ENCODE results near the gene TRUB1.

The TRUB1 gene

DNA sequence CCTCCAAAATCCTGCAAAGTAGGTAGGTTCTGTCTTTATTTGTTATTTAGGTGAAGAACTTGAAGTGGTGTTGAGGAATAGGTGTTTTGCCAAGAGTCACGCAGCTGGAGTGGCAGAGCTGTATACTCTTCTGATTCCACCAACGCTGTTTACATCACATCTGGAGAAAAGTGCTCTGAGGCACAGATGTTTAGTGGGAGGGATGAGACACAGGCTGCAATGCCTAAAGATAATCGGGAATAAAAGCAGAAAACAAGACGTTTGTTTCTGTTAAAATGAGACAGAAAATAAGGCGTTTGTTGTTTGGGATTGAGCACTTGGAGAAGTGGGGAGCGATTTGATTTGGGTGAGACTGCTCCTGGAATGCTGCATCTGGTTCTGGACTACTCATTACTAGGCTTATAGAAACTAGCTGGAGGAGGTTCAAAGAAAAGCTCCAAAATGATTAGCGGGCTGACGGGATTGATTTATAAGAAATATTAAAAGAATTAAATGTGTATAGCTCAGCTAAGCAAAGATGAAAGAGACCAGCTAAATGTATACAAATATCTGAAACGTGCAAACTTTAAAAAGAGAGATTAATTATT lies 54.3 kb downstream of the TRUB1 start:
- no peaks in the 10 kb centered on the region for H4K20me1 ChIP-seq (ENCODE audit: insufficient read depth, low read length)
- H3K4me1 ChIP-seq (ENCODE audit: insufficient read depth, low read length) = no peaks in the 10 kb centered on the region
- no peak overlapping the region for H2AFZ ChIP-seq (ENCODE audit: low read depth, low read length)
- no peak overlapping the region for H3K4me3 ChIP-seq (ENCODE audit: low read depth in 1 of 2, low read length in 2 of 2)
- no peaks in the 10 kb centered on the region; the same call in 1 of the 2 replicates for H3K36me3 ChIP-seq (ENCODE audit: insufficient read depth, low read length)
- no peak for ATAC-seq (ENCODE audit: insufficient read depth, low read depth)
- H3K4me2 ChIP-seq (ENCODE audit: insufficient read depth, low read length) = no peak overlapping the region
- no peak overlapping the region for H3K9ac ChIP-seq (ENCODE audit: low read depth, low read length)
- TF ChIP-seq, protein P1, sequence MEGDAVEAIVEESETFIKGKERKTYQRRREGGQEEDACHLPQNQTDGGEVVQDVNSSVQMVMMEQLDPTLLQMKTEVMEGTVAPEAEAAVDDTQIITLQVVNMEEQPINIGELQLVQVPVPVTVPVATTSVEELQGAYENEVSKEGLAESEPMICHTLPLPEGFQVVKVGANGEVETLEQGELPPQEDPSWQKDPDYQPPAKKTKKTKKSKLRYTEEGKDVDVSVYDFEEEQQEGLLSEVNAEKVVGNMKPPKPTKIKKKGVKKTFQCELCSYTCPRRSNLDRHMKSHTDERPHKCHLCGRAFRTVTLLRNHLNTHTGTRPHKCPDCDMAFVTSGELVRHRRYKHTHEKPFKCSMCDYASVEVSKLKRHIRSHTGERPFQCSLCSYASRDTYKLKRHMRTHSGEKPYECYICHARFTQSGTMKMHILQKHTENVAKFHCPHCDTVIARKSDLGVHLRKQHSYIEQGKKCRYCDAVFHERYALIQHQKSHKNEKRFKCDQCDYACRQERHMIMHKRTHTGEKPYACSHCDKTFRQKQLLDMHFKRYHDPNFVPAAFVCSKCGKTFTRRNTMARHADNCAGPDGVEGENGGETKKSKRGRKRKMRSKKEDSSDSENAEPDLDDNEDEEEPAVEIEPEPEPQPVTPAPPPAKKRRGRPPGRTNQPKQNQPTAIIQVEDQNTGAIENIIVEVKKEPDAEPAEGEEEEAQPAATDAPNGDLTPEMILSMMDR (IDR thresholded peaks at IDR 0.05; ENCODE audit: borderline replicate concordance, extremely low read depth, low read length, poor library complexity, severe bottlenecking) = no peak
- no peak for TF ChIP-seq EZH2 (IDR thresholded peaks at IDR 0.05; ENCODE audit: borderline replicate concordance, low read depth, low read length, severe bottlenecking)
- no peak for DNase-seq
- H3K79me2 ChIP-seq (ENCODE audit: insufficient read depth, low read length) = no peaks in the 10 kb centered on the region
- no peak overlapping the region for H3K27ac ChIP-seq (ENCODE audit: low read length)
- H3K9me3 ChIP-seq (ENCODE audit: insufficient read depth, low read length, severe bottlenecking) = no peaks in the 10 kb centered on the region
- no peaks in the 10 kb centered on the region for H3K27me3 ChIP-seq (ENCODE audit: insufficient read depth, low read length, poor library complexity)

DNA sequence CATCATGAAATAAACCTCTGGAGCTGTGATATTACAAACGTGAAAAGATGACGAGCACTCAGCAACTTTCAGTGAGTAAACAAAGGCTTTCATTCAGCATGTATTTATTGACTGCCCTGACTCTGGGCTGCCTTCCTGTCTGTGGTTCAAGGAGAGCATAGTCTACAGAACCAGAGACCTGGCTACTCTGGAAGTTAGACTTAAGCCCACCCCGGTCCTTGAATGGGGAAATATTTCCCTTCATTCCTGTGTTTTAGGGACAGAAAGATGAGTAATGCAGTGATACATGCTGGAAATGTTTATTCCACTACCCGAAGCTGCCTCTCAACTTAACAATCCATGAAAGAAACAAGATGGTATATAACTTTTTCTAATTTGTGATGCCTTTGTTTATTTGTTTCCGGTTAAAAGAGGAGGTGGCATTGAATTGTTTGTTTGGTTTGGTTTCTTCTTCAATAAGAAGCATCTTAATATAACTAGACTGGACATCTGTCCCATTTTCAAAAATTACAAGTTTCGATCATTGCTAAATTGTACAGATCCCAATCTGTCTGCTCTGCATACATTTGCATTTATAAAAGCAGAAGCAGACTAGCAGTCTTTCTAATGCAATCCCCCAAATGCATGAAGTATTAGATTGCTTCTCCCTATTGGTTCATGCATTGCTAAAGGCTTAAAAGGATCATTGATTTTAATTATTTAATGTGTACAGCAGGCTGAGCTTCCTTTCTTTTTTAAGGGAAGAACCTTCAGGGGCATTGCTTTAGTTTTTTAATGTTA lies 57.7 kb downstream of the TRUB1 start:
- TF ChIP-seq, protein P1 (IDR thresholded peaks at IDR 0.05; ENCODE audit: borderline replicate concordance, extremely low read depth, low read length, poor library complexity, severe bottlenecking) = no peak
- TF ChIP-seq EZH2 (IDR thresholded peaks at IDR 0.05; ENCODE audit: borderline replicate concordance, low read depth, low read length, severe bottlenecking) = no peak
- no peak overlapping the region for H2AFZ ChIP-seq (ENCODE audit: low read depth, low read length)
- no peak for DNase-seq

DNA sequence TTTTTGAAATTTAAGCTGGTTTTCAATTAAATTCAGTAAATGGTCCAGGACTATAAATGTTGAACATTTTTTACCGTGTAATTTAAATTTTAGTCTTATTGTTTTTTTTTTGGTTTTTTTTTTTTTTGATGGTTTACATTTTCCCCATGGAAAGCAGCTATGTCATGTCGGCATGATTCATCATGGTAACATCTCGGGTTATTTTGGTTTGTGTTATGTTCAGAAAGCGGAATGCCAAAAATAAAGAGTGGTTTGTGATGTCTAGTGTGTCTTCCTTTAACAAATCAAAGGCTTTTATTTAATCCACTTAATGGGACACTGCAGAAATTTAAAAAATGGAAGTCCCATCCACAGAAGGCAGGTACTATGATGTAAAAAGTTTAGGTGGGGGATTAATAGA lies 58.5 kb downstream of the TRUB1 start:
- no peaks in the 10 kb centered on the region for H3K36me3 ChIP-seq (ENCODE audit: insufficient read depth, low read length)
- no peaks in the 10 kb centered on the region for H3K79me2 ChIP-seq (ENCODE audit: insufficient read depth, low read length)
- H3K27ac ChIP-seq (ENCODE audit: low read length) = no peak overlapping the region
- no peak for DNase-seq
- no peak overlapping the region for H3K9ac ChIP-seq (ENCODE audit: low read depth, low read length)
- TF ChIP-seq, protein P1 (IDR thresholded peaks at IDR 0.05; ENCODE audit: borderline replicate concordance, extremely low read depth, low read length, poor library complexity, severe bottlenecking) = no peak
- TF ChIP-seq EZH2 (IDR thresholded peaks at IDR 0.05; ENCODE audit: borderline replicate concordance, low read depth, low read length, severe bottlenecking) = no peak
- no peaks in the 10 kb centered on the region for H3K9me3 ChIP-seq (ENCODE audit: insufficient read depth, low read length, severe bottlenecking)
- H3K4me3 ChIP-seq (ENCODE audit: low read depth in 1 of 2, low read length in 2 of 2) = no peak overlapping the region
- ATAC-seq (ENCODE audit: insufficient read depth, low read depth) = no peak
- no peaks in the 10 kb centered on the region for H3K27me3 ChIP-seq (ENCODE audit: insufficient read depth, low read length, poor library complexity)
- no peaks in the 10 kb centered on the region for H4K20me1 ChIP-seq (ENCODE audit: insufficient read depth, low read length)
- peaks cover 2% of the 10 kb centered on the region for H3K4me1 ChIP-seq (ENCODE audit: insufficient read depth, low read length)
- no peak overlapping the region for H3K4me2 ChIP-seq (ENCODE audit: insufficient read depth, low read length)
- no peak overlapping the region for H2AFZ ChIP-seq (ENCODE audit: low read depth, low read length)

More for the DNA sequence above, 57.7 kb downstream of the TRUB1 start:
- Histone ChIP-seq H3K4me2 (ENCODE audit: insufficient read depth, low read length) (no peak overlapping the region), H3K27me3 (ENCODE audit: insufficient read depth, low read length, poor library complexity) (no peaks in the 10 kb centered on the region), H3K79me2 (ENCODE audit: insufficient read depth, low read length) (no peaks in the 10 kb centered on the region), H3K9me3 (ENCODE audit: insufficient read depth, low read length, severe bottlenecking) (no peaks in the 10 kb centered on the region), H3K4me3 (ENCODE audit: low read depth in 1 of 2, low read length in 2 of 2) (no peak overlapping the region), H3K36me3 (ENCODE audit: insufficient read depth, low read length) (no peaks in the 10 kb centered on the region), H3K4me1 (ENCODE audit: insufficient read depth, low read length) (no peaks in the 10 kb centered on the region), H3K27ac (ENCODE audit: low read length) (no peak overlapping the region), H4K20me1 (ENCODE audit: insufficient read depth, low read length) (no peaks in the 10 kb centered on the region), H3K9ac (ENCODE audit: low read depth, low read length) (no peak overlapping the region)
- no peak for ATAC-seq (ENCODE audit: insufficient read depth, low read depth)

Data from DND-41 (cell line).